ENCODE data around the gene TIGD1. TPM values are rescaled to one million over a fixed set of nuclear protein-coding genes. Genes with fewer than 3 reads are reported as not detected.

Gene TIGD1
- total RNA-seq: 1 to 10 TPM; 6.2 to 6.3 TPM

GRCh38 chr2:232550354-232551249 is at the start of gene TIGD1, which contains the start of gene EIF4E2:
Gene TIGD1, minus strand, starts transcription at chr2:232550557. Its CDS starts 675 bp downstream, at chr2:232549882.
Gene EIF4E2, plus strand, starts transcription at chr2:232550689. Its CDS starts 36 bp downstream, at chr2:232550725.
- CTCF ChIA-PET: interaction anchor here (0.6 to 0.9 kb wide), 3 partner anchors 24 to 183 kb away, joined by 3 read pairs; no protein-coding TSS in a partner anchor
- POLR2A ChIA-PET: interaction anchor here (0.7 to 1.0 kb wide), 2 partner anchors 146 to 510 kb away, joined by 3 read pairs; partner anchors contain the start of gene INPP5D

GRCh38 chr2:232598293-232598692 is 47.9 kb upstream of the TIGD1 start:
- ChIA-PET POLR2A (no interaction called here), CTCF (no interaction called here)

- POLR2A ChIA-PET: no interaction called here
These were observed 47.2 kb upstream of the TIGD1 start for GRCh38 chr2:232597362-232598079.

GRCh38 chr2:232593982-232594381 is 43.6 kb upstream of the TIGD1 start:
- ChIA-PET CTCF (no interaction called here), POLR2A (no interaction called here)

More at GRCh38 chr2:232597362-232598079, 47.2 kb upstream of the TIGD1 start:
- CTCF ChIA-PET: no interaction called here

GRCh38 chr2:232592772-232593395 is 42.5 kb upstream of the TIGD1 start:
- POLR2A ChIA-PET: no interaction called here

GRCh38 chr2:232588680-232589585 is 38.6 kb upstream of the TIGD1 start:
- POLR2A ChIA-PET: no interaction called here
- CTCF ChIA-PET: no interaction called here

More at GRCh38 chr2:232592772-232593395, 42.5 kb upstream of the TIGD1 start:
- CTCF ChIA-PET: interaction anchor here (0.6 kb wide), 1 partner anchor 57 kb away, joined by 3 read pairs; no protein-coding TSS in a partner anchor

GRCh38 chr2:232588031-232588430 is 37.7 kb upstream of the TIGD1 start:
- ChIA-PET CTCF (no interaction called here), POLR2A (no interaction called here)

- POLR2A ChIA-PET: no interaction called here
- CTCF ChIA-PET: no interaction called here
These were observed 37.2 kb upstream of the TIGD1 start for GRCh38 chr2:232587512-232587911.

- CTCF ChIA-PET: no interaction called here
- POLR2A ChIA-PET: no interaction called here
These were observed 36.7 kb upstream of the TIGD1 start for GRCh38 chr2:232586943-232587505.

- CTCF ChIA-PET: interaction anchor here (1.2 kb wide), 1 partner anchor 9 kb away, joined by 4 read pairs; no protein-coding TSS in a partner anchor
- POLR2A ChIA-PET: no interaction called here
These were observed 33.9 kb upstream of the TIGD1 start for GRCh38 chr2:232584238-232584637.

- ChIA-PET POLR2A (no interaction called here), CTCF (no interaction called here)
These were observed 31.4 kb upstream of the TIGD1 start for GRCh38 chr2:232581725-232582124.

- CTCF ChIA-PET: no interaction called here
- POLR2A ChIA-PET: no interaction called here
These were observed 30.3 kb upstream of the TIGD1 start for GRCh38 chr2:232580648-232580981.

GRCh38 chr2:232578626-232579025 is 28.3 kb upstream of the TIGD1 start:
- POLR2A ChIA-PET: no interaction called here
- CTCF ChIA-PET: no interaction called here

GRCh38 chr2:232577841-232578240 is 27.5 kb upstream of the TIGD1 start:
- ChIA-PET POLR2A (no interaction called here), CTCF (no interaction called here)

GRCh38 chr2:232576995-232577394 is 26.6 kb upstream of the TIGD1 start:
- POLR2A ChIA-PET: no interaction called here
- CTCF ChIA-PET: no interaction called here

GRCh38 chr2:232575404-232575746 is 25.0 kb upstream of the TIGD1 start:
- CTCF ChIA-PET: interaction anchor here (0.9 kb wide), 1 partner anchor 8 kb away, joined by 4 read pairs; no protein-coding TSS in a partner anchor
- POLR2A ChIA-PET: no interaction called here

GRCh38 chr2:232574674-232575403 is 24.5 kb upstream of the TIGD1 start:
- CTCF ChIA-PET: interaction anchor here (0.9 kb wide), 1 partner anchor 9 kb away, joined by 4 read pairs; no protein-coding TSS in a partner anchor

GRCh38 chr2:232573771-232574435 is 23.5 kb upstream of the TIGD1 start:
- ChIA-PET CTCF (no interaction called here), POLR2A (no interaction called here)

More at GRCh38 chr2:232574674-232575403, 24.5 kb upstream of the TIGD1 start:
- POLR2A ChIA-PET: no interaction called here

Data from activated CD8-positive, alpha-beta memory T cell treated with anti-CD3 and anti-CD28 coated beads for 36 hours (primary cell).